Measurements from ENCODE around the gene LRP1B. TPM values are rescaled to one million over a fixed set of nuclear protein-coding genes. Genes with fewer than 3 reads are reported as not detected.

Gene LRP1B
- total RNA-seq, 1 donor from 2014 or later: 1.7 TPM

GRCh38 chr2:140717481-140717880 is 1413.3 kb downstream of the LRP1B start:
- DNase-seq (ENCODE audit: low spot score in 2 of 2, unreplicated experiment in 2 of 2): no peak
- Mint-ChIP-seq H3K27ac (no peak overlapping the region), H3K9me3 (peaks cover 4% of the 10 kb centered on the region), H3K27me3 (ENCODE audit: low read depth) (no peaks in the 10 kb centered on the region), H3K36me3 (no peaks in the 10 kb centered on the region), H3K4me3 (no peak overlapping the region), H3K4me1 (peaks cover 22% of the 10 kb centered on the region)
- TF ChIP-seq, protein P1, sequence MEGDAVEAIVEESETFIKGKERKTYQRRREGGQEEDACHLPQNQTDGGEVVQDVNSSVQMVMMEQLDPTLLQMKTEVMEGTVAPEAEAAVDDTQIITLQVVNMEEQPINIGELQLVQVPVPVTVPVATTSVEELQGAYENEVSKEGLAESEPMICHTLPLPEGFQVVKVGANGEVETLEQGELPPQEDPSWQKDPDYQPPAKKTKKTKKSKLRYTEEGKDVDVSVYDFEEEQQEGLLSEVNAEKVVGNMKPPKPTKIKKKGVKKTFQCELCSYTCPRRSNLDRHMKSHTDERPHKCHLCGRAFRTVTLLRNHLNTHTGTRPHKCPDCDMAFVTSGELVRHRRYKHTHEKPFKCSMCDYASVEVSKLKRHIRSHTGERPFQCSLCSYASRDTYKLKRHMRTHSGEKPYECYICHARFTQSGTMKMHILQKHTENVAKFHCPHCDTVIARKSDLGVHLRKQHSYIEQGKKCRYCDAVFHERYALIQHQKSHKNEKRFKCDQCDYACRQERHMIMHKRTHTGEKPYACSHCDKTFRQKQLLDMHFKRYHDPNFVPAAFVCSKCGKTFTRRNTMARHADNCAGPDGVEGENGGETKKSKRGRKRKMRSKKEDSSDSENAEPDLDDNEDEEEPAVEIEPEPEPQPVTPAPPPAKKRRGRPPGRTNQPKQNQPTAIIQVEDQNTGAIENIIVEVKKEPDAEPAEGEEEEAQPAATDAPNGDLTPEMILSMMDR (IDR thresholded peaks at IDR 0.05; ENCODE audit: unreplicated experiment): no peak

- Mint-ChIP-seq H3K27me3 (ENCODE audit: low read depth) (no peaks in the 10 kb centered on the region), H3K27ac (no peak overlapping the region), H3K36me3 (no peaks in the 10 kb centered on the region), H3K4me3 (no peak overlapping the region), H3K4me1 (peaks cover 22% of the 10 kb centered on the region), H3K9me3 (no peaks in the 10 kb centered on the region)
- no peak for DNase-seq (ENCODE audit: low spot score in 2 of 2, unreplicated experiment in 2 of 2)
- TF ChIP-seq, protein P1 (IDR thresholded peaks at IDR 0.05; ENCODE audit: unreplicated experiment): no peak
Measured at GRCh38 chr2:140714586-140714985, 1416.2 kb downstream of the LRP1B start.

DNA sequence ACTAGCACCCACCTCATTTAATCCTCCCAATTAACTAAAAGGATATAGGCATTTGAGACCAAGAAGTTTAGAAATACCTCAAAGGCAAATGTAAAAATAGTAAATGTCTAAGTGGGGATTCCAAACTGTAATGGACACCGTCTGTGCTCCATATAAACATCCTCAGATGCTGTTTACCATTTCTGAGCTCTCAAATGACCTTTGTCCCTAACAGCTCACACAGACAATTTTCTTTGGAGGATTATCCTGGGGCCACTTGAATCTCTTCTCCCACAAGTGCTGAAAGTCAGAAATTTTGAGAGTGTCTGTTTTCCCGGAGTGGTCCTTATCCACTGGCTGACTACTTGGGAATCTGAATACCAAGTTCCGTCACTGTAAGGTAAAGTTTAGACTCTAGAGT is 1418.9 kb downstream of the LRP1B start:
- Mint-ChIP-seq H3K36me3 (no peaks in the 10 kb centered on the region), H3K9me3 (no peaks in the 10 kb centered on the region), H3K4me1 (no peaks in the 10 kb centered on the region), H3K27me3 (ENCODE audit: low read depth) (no peaks in the 10 kb centered on the region), H3K27ac (no peak overlapping the region), H3K4me3 (no peak overlapping the region)
- DNase-seq (ENCODE audit: low spot score in 2 of 2, unreplicated experiment in 2 of 2): no peak
- TF ChIP-seq, protein P1 (IDR thresholded peaks at IDR 0.05; ENCODE audit: unreplicated experiment): no peak

- Mint-ChIP-seq H3K9me3 (peaks cover 7% of the 10 kb centered on the region), H3K27ac (no peak overlapping the region), H3K27me3 (ENCODE audit: low read depth) (no peaks in the 10 kb centered on the region), H3K36me3 (peaks cover 1% of the 10 kb centered on the region), H3K4me1 (peaks cover 4% of the 10 kb centered on the region), H3K4me3 (no peak overlapping the region)
- TF ChIP-seq, protein P1 (IDR thresholded peaks at IDR 0.05; ENCODE audit: unreplicated experiment): no peak
- DNase-seq (ENCODE audit: low spot score in 2 of 2, unreplicated experiment in 2 of 2): no peak
Measured at GRCh38 chr2:140701726-140702125, 1429.1 kb downstream of the LRP1B start.

- DNase-seq (ENCODE audit: low spot score in 2 of 2, unreplicated experiment in 2 of 2): no peak
- TF ChIP-seq, protein P1 (IDR thresholded peaks at IDR 0.05; ENCODE audit: unreplicated experiment): no peak
- peaks cover 1% of the 10 kb centered on the region for H3K36me3 Mint-ChIP-seq
- H3K9me3 Mint-ChIP-seq: peaks cover 7% of the 10 kb centered on the region
- H3K27me3 Mint-ChIP-seq (ENCODE audit: low read depth): no peaks in the 10 kb centered on the region
- H3K4me1 Mint-ChIP-seq: peaks cover 4% of the 10 kb centered on the region
- H3K4me3 Mint-ChIP-seq: no peak overlapping the region
- H3K27ac Mint-ChIP-seq: no peak overlapping the region
Measured at GRCh38 chr2:140698636-140699035, 1432.2 kb downstream of the LRP1B start.

- DNase-seq (ENCODE audit: low spot score in 2 of 2, unreplicated experiment in 2 of 2): no peak
- H3K27me3 Mint-ChIP-seq (ENCODE audit: low read depth): no peaks in the 10 kb centered on the region
- no peak overlapping the region for H3K27ac Mint-ChIP-seq
- H3K9me3 Mint-ChIP-seq: peaks cover 7% of the 10 kb centered on the region
- H3K36me3 Mint-ChIP-seq: peaks cover 1% of the 10 kb centered on the region
- TF ChIP-seq, protein P1 (IDR thresholded peaks at IDR 0.05; ENCODE audit: unreplicated experiment): no peak
- no peak overlapping the region for H3K4me3 Mint-ChIP-seq
- H3K4me1 Mint-ChIP-seq: peaks cover 4% of the 10 kb centered on the region
Measured at GRCh38 chr2:140696449-140696848, 1434.4 kb downstream of the LRP1B start.
